ENCODE data around the gene LARP4B.

GRCh38 chr10:822661-823367, 108.7 kb downstream of the LARP4B start:
- TF ChIP-seq, protein P1, sequence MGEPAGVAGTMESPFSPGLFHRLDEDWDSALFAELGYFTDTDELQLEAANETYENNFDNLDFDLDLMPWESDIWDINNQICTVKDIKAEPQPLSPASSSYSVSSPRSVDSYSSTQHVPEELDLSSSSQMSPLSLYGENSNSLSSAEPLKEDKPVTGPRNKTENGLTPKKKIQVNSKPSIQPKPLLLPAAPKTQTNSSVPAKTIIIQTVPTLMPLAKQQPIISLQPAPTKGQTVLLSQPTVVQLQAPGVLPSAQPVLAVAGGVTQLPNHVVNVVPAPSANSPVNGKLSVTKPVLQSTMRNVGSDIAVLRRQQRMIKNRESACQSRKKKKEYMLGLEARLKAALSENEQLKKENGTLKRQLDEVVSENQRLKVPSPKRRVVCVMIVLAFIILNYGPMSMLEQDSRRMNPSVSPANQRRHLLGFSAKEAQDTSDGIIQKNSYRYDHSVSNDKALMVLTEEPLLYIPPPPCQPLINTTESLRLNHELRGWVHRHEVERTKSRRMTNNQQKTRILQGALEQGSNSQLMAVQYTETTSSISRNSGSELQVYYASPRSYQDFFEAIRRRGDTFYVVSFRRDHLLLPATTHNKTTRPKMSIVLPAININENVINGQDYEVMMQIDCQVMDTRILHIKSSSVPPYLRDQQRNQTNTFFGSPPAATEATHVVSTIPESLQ (CRISPR knock-in tag; conservative IDR thresholded peaks at IDR 0.05), result no peak
- TF ChIP-seq BHLHE40 (IDR thresholded peaks at IDR 0.05; ENCODE audit: low read length), result no peak
- TF ChIP-seq POLR2A (IDR thresholded peaks at IDR 0.05; ENCODE audit: insufficient read depth in 1 of 2, low read depth in 2 of 2, low read length in 2 of 2), result no peak
